HepG2 (cell line): ENCODE measurements around the gene OTOP2. TPM values are rescaled to one million over a fixed set of nuclear protein-coding genes. Genes with fewer than 3 reads are reported as not detected.

Experiments
- ATAC-seq: fragments of 200-7000 bp; cut with Tn5 transposase; 3 replicates; pipeline ENCODE4 v1.9.1; 2020; ENCODE audit warnings: mild to moderate bottlenecking, moderate library complexity
- BruUV-seq: library from RNA; stranded (reverse); fragments of 400-500 nt; replicated peaks from 2 replicates; lab custom pipeline; 2021; lab: Mats Ljungman, UMichigan
- CTCF ChIA-PET: fragments of 300-600 bp; formaldehyde crosslinking; extraction: SDS; loops from one replicate; lab custom pipeline; 2021; ENCODE audit warnings: low total read pairs, inconsistent platforms, low intra/inter-chr PET ratio; lab: Yijun Ruan, JAX
- POLR2A ChIA-PET: fragments of 350-600 bp; sonication (Branson Sonifier 250); formaldehyde crosslinking; loops from one replicate; lab custom pipeline; 2020; ENCODE audit warnings: antibody characterized with exemption, inconsistent platforms; lab: Yijun Ruan, JAX
- DNase-seq: peaks from one replicate; pipeline ENCODE4 v3.0.0-alpha.2; 2015; ENCODE audit warnings: low spot score
- FAIRE-seq: peaks from 3 replicates; lab custom pipeline; 2011; peaks lifted over from hg19 to GRCh38; lab: Jason Lieb, UNC
- H2AFZ ChIP-seq: one replicate; pipeline ENCODE4 v1.6.1; 2011; ENCODE audit warnings: low read length, inconsistent platforms
- H3K27ac ChIP-seq: fragments of 300-600 bp; 3 replicates; pipeline ENCODE4 v1.8.0; 2011; ENCODE audit warnings: mixed run types, mild to moderate bottlenecking, mixed read lengths, low read length, inconsistent platforms; ENCODE audit not compliant: insufficient read depth; ENCODE audit errors: extremely low read length
- H3K27me3 ChIP-seq, 2 experiments: fragments of 200-600 bp in 1 of 2; 2 replicates in 1 of 2; 3 replicates in 1 of 2; pipeline versions ENCODE4 v1.6.0 to v1.8.0; 2011; ENCODE audit warnings: low read length in 2 of 2, mild to moderate bottlenecking in 2 of 2, moderate library complexity in 2 of 2, inconsistent platforms in 1 of 2; ENCODE audit not compliant: insufficient read depth in 2 of 2, control insufficient read depth in 1 of 2
- H3K36me3 ChIP-seq, 2 experiments: fragments of 200-600 bp in 1 of 2; replicated peaks in 1 of 2; 2 replicates in 1 of 2; 3 replicates in 1 of 2; pipeline versions ENCODE4 v1.5.1 to v1.8.0; 2011; ENCODE audit warnings: low read length in 2 of 2, inconsistent platforms in 1 of 2; ENCODE audit not compliant: insufficient read depth in 2 of 2, control insufficient read depth in 1 of 2
- H3K4me1 ChIP-seq: 2 replicates; pipeline ENCODE4 v1.5.1; 2012; ENCODE audit warnings: low read length, inconsistent platforms; ENCODE audit not compliant: insufficient read depth
- H3K4me2 ChIP-seq: 2 replicates; pipeline ENCODE4 v1.6.0; 2011; ENCODE audit warnings: low read depth, low read length, inconsistent platforms
- H3K4me3 ChIP-seq, 3 experiments: fragments of 200-600 bp in 1 of 3; sonication (generic), shearing (Covaris generic) in 1 of 3; replicated peaks in 1 of 3; 2 replicates each; pipeline ENCODE4 v1.5.1; 2011 to 2016; ENCODE audit warnings: low read length in 3 of 3, inconsistent platforms in 2 of 3, low read depth in 2 of 3, mild to moderate bottlenecking in 2 of 3, control low read depth in 1 of 3, mixed read lengths in 1 of 3; ENCODE audit not compliant: insufficient read depth in 1 of 3
- H3K79me2 ChIP-seq: one replicate; pipeline ENCODE4 v1.6.1; 2011; ENCODE audit warnings: low read length, inconsistent platforms; ENCODE audit not compliant: insufficient read depth
- H3K9ac ChIP-seq: 2 replicates; pipeline ENCODE4 v1.6.0; 2011; ENCODE audit warnings: mild to moderate bottlenecking, low read depth, low read length, inconsistent platforms; ENCODE audit not compliant: insufficient read depth
- H3K9me3 ChIP-seq: 2 replicates; pipeline ENCODE4 v1.5.1; 2012; ENCODE audit warnings: mild to moderate bottlenecking, low read length
- H4K20me1 ChIP-seq: 2 replicates; pipeline ENCODE4 v1.6.0; 2011; ENCODE audit warnings: inconsistent platforms, mild to moderate bottlenecking, low read length, moderate library complexity; ENCODE audit not compliant: insufficient read depth
- FOSL2 ChIP-seq: sonication (generic); formaldehyde crosslinking; IDR thresholded peaks from 2 replicates; pipeline ENCODE4 v1.4.0; 2020; ENCODE audit warnings: missing genetic modification reagents
- GATAD1 ChIP-seq: IDR thresholded peaks from 2 replicates; pipeline ENCODE4 v1.6.1; 2016; ENCODE audit warnings: missing genetic modification reagents, missing compliant biosample characterization
- GRHL1 ChIP-seq: sonication (generic); formaldehyde crosslinking; conservative IDR thresholded peaks from 2 replicates; pipeline ENCODE4 v1.8.0; 2022; ENCODE audit warnings: missing genetic modification reagents
- HDAC2 ChIP-seq: sonication (generic); formaldehyde crosslinking; IDR thresholded peaks from 2 replicates; pipeline ENCODE4 v1.4.0; 2020; ENCODE audit warnings: missing genetic modification reagents
- HMG20B ChIP-seq: conservative IDR thresholded peaks from 2 replicates; pipeline ENCODE4 v1.6.1; 2016; ENCODE audit warnings: missing genetic modification reagents, missing compliant biosample characterization
- HOXA7 ChIP-seq: sonication (generic); formaldehyde crosslinking; IDR thresholded peaks from 2 replicates; pipeline ENCODE4 v1.8.1; 2022; ENCODE audit warnings: mild to moderate bottlenecking, missing genetic modification reagents, moderate library complexity
- KAT2B ChIP-seq: fragments of 150-350 bp; IDR thresholded peaks from 2 replicates; pipeline ENCODE4 v1.6.1; 2014; ENCODE audit warnings: low read depth, low read length, borderline replicate concordance
- KDM2A ChIP-seq: sonication (generic); formaldehyde crosslinking; IDR thresholded peaks from 2 replicates; pipeline ENCODE4 v1.4.0; 2020; ENCODE audit warnings: low read depth, missing genetic modification reagents, borderline replicate concordance
- NFE2L2 ChIP-seq: fragments of 150-350 bp; IDR thresholded peaks from 2 replicates; pipeline ENCODE4 v1.6.1; 2014; ENCODE audit warnings: low read length
- RBM22 ChIP-seq: fragments of 200-400 bp; formaldehyde crosslinking; optimal IDR thresholded peaks from 2 replicates; pipeline ENCODE3; 2017; ENCODE audit warnings: mild to moderate bottlenecking, low read length, moderate library complexity
- TEAD3 ChIP-seq: optimal IDR thresholded peaks from 2 replicates; pipeline ENCODE3; 2016; ENCODE audit warnings: borderline replicate concordance
- ZNF232 ChIP-seq: sonication (generic); formaldehyde crosslinking; IDR thresholded peaks from 2 replicates; pipeline ENCODE4 v1.4.0; 2020; ENCODE audit warnings: missing genetic modification reagents, borderline replicate concordance
- ZNF24 ChIP-seq: fragments of 450-650 bp; IDR thresholded peaks from 2 replicates; pipeline ENCODE4 v1.6.1; 2017; ENCODE audit warnings: antibody characterized with exemption, mild to moderate bottlenecking
- ZNF460 ChIP-seq: sonication (generic); formaldehyde crosslinking; IDR thresholded peaks from 2 replicates; pipeline ENCODE4 v1.5.1; 2020; ENCODE audit warnings: missing genetic modification reagents, mild to moderate bottlenecking, borderline replicate concordance
- ZSCAN31 ChIP-seq: sonication (generic); formaldehyde crosslinking; IDR thresholded peaks from 2 replicates; pipeline ENCODE4 v1.5.0; 2020; ENCODE audit warnings: low read depth, mild to moderate bottlenecking, missing genetic modification reagents
- WGBS: methylation state at CpG from one replicate; pipeline ENCODE4 v1.1.6; 2017; ENCODE audit warnings: low lambda C conversion rate; 5-methylcytosine and 5-hydroxymethylcytosine counted together
- in situ Hi-C: cut with HindIII; loops from 2 replicates; pipeline ENCODE4 v1.10.0; 2017; ENCODE audit warnings: low pct_unique_long_range_greater_than_20kb; ENCODE audit not compliant: extremely low pct_ligation_motif_present
- intact Hi-C: fragments of 100-400 bp; cut with micrococcal nuclease; formaldehyde crosslinking; loops from one replicate; pipeline ENCODE4 v1.10.0; 2022; ENCODE audit not compliant: unreplicated experiment
- polyA plus RNA-seq, 8 experiments: library from polyadenylated mRNA; depleted of rRNA in 3 of 8; stranded (reverse) in 7 of 8; unstranded in 1 of 8; fragments of >200 nt; fragmentation: Illumina TruSeq in 4 of 8; extraction: Trizol in 4 of 8; gene quantifications; 2 replicates each; pipeline versions ENCODE4 v1.2.1 to v1.2.3, GENCODE V29; 2011 to 2016; ENCODE audit warnings: low read depth in 4 of 8, missing spikeins in 1 of 8, mixed read lengths in 1 of 8; ENCODE audit not compliant: insufficient read depth in 1 of 8
- total RNA-seq, 5 experiments: library from RNA; depleted of rRNA; stranded (reverse); fragments of >200 nt; fragmentation: Illumina TruSeq; extraction: Trizol; gene quantifications; 2 replicates each; pipeline ENCODE4 v1.2.3, GENCODE V29; 2016; ENCODE audit warnings: low read depth in 1 of 5
- TF ChIP-seq, protein P1 (sequence below): IDR thresholded peaks from 2 replicates; pipeline ENCODE4 v1.6.1; 2012; ENCODE audit warnings: inconsistent platforms

Gene OTOP2
- total and polyA plus RNA-seq, 2 of the 13 experiments (the other 11 are each of a cell fraction or from before 2014, with no cell fraction given), result not detected

DNA sequence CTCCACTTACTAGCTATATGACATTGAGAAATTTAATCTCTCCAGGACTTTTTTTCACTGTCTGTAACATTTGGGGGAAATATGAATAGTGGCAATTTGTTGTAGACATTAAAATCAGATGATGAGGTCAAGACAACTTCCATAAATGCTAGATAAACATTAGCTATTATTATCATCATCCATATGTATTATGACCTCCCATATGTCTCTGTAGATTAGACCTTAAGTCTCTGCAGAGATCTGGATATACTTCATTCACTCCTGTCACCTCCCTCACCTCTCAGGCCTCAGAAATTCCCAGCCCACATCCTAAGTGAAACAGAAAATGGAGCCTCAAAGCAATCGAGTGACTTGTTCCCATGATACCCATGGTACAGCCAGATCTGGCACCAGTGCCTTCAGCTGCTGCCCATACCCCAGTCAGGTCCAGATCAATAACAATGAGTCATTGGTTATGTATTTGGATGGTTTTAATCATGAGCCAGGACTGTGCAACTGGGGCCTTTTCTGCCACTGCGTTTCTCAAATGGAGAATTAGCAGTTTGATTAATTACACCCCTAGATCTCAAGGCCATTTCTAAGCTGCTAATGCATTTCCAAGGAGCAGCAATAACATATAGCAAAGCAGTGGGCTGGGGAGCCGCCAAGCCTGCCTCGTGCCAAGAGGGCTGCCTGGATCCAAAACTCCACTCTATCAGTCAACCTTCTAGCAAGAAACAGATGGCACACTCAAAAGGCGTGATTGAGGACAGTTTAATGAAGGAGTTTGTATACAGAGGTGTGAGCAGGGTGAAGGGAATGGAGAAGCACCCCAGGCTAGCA is 48.7 kb upstream of the OTOP2 start:
- H3K36me3 ChIP-seq, result no peaks in the 10 kb centered on the region
- H3K4me2 ChIP-seq, result peak overlapping the region; percentile 38
- 20% methylated on average over 5 of the region's 5 CpGs for WGBS
- no peak for TF ChIP-seq GATAD1
- peak; percentile 87 for TF ChIP-seq FOSL2 (CRISPR knock-in tag)
- H3K4me1 ChIP-seq, result peaks cover 70% of the 10 kb centered on the region
- H2AFZ ChIP-seq, result no peak overlapping the region
- no peak overlapping the region for H3K4me3 ChIP-seq
- H3K27ac ChIP-seq, result no peak overlapping the region
- H3K9ac ChIP-seq, result no peak overlapping the region
- POLR2A ChIA-PET, result interaction anchor here (1.1 to 1.3 kb wide), 2 partner anchors 10 to 125 kb away, joined by 3 read pairs; no protein-coding TSS in a partner anchor
- FAIRE-seq (no peak), DNase-seq (no peak), ATAC-seq (no peak)
- BruUV-seq, result no TSS peak
- H3K79me2 ChIP-seq, result peaks cover 11% of the 10 kb centered on the region
- no peaks in the 10 kb centered on the region for H3K9me3 ChIP-seq
- in situ Hi-C loops, result no loop called here
- CTCF ChIA-PET, result no interaction called here
- peaks cover 4 to 27% of the 10 kb centered on the region in 2 experiments; a peak in 4 of 5 replicates for H3K27me3 ChIP-seq
- H4K20me1 ChIP-seq, result no peaks in the 10 kb centered on the region
- intact Hi-C loops, result no loop called here

- FAIRE-seq, result peak; percentile 15
- H3K4me2 ChIP-seq, result peak overlapping the region; percentile 38
- TF ChIP-seq HOXA7 (CRISPR knock-in tag), result no peak
- TF ChIP-seq ZNF24, result no peak
- TF ChIP-seq ZNF460 (CRISPR knock-in tag), result peak; percentile 58; the same call in 1 of the 2 replicates
- no peak for TF ChIP-seq ZSCAN31 (CRISPR knock-in tag)
- 0 out of 2 replicates have a peak, but pooled peaks have one; percentile 25 for TF ChIP-seq HMG20B (CRISPR knock-in tag)
- TF ChIP-seq HDAC2 (CRISPR knock-in tag), result no peak
- peak; percentile 27; the same call in 1 of the 2 replicates for TF ChIP-seq KDM2A (CRISPR knock-in tag)
- 0 out of 2 replicates have a peak, but pooled peaks have one; percentile 38 for TF ChIP-seq NFE2L2
- no peak for TF ChIP-seq RBM22
- no peak for TF ChIP-seq GRHL1 (CRISPR knock-in tag)
- TF ChIP-seq ZNF232, result no peak
- TF ChIP-seq, protein P1, sequence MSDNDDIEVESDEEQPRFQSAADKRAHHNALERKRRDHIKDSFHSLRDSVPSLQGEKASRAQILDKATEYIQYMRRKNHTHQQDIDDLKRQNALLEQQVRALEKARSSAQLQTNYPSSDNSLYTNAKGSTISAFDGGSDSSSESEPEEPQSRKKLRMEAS, result 0 out of 2 replicates have a peak, but pooled peaks have one; percentile 0
- TF ChIP-seq KAT2B, result no peak
- peak; percentile 12 for TF ChIP-seq TEAD3 (CRISPR knock-in tag)
Measured at GRCh38 chr17:74875977-74876593, 48.0 kb upstream of the OTOP2 start.

More at GRCh38 chr17:74875977-74876593, 48.0 kb upstream of the OTOP2 start:
- Histone ChIP-seq H2AFZ (no peak overlapping the region), H3K36me3 (no peaks in the 10 kb centered on the region), H3K4me3 (no peak overlapping the region), H3K9me3 (no peaks in the 10 kb centered on the region), H3K27me3 (peaks cover 4 to 34% of the 10 kb centered on the region in 2 experiments; a peak in 4 of 5 replicates), H4K20me1 (no peaks in the 10 kb centered on the region), H3K79me2 (peaks cover 11% of the 10 kb centered on the region), H3K27ac (no peak overlapping the region), H3K4me1 (peaks cover 62% of the 10 kb centered on the region), H3K9ac (no peak overlapping the region)
- intact Hi-C loops (no loop called here), in situ Hi-C loops (no loop called here)
- WGBS, result 39% methylated on average over 6 of the region's 6 CpGs
- BruUV-seq, result no TSS peak
- no peak for ATAC-seq
- POLR2A ChIA-PET, result interaction anchor here (1.1 kb wide), 1 partner anchor 10 kb away, joined by 3 read pairs; no protein-coding TSS in a partner anchor
- peak; percentile 69 for DNase-seq
- CTCF ChIA-PET, result no interaction called here
